Measurements from ENCODE around the gene TGM4.

DNA sequence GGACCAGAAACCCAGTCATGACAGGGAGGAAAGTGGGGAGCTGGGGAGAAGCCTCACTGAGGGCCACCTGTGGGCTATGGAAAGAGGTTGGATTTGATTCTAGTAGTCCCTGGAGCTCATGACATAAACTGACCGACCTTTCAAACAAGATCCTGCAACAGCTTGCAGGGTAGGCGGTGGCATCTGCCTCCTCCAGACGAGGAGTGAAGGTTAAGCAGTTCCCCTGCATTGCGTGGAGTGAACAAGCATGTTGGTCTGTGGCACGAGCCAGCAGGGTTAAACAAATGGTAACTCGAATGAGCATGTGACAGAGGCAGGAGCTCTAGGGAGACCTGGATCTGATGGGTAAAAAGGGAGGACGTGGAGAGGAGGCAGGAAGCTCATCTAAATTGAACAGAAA, 12.7 kb downstream of the TGM4 start:
- TF ChIP-seq, protein P1, sequence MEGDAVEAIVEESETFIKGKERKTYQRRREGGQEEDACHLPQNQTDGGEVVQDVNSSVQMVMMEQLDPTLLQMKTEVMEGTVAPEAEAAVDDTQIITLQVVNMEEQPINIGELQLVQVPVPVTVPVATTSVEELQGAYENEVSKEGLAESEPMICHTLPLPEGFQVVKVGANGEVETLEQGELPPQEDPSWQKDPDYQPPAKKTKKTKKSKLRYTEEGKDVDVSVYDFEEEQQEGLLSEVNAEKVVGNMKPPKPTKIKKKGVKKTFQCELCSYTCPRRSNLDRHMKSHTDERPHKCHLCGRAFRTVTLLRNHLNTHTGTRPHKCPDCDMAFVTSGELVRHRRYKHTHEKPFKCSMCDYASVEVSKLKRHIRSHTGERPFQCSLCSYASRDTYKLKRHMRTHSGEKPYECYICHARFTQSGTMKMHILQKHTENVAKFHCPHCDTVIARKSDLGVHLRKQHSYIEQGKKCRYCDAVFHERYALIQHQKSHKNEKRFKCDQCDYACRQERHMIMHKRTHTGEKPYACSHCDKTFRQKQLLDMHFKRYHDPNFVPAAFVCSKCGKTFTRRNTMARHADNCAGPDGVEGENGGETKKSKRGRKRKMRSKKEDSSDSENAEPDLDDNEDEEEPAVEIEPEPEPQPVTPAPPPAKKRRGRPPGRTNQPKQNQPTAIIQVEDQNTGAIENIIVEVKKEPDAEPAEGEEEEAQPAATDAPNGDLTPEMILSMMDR (IDR thresholded peaks at IDR 0.05; ENCODE audit: insufficient read depth, low read depth, low read length) = no peak
- no peak for TF ChIP-seq EZH2 (IDR thresholded peaks at IDR 0.05; ENCODE audit: insufficient read depth, low read length)

Measured in astrocyte (in vitro differentiated cells and primary cell).